Suprapubic skin (tissue), 4 donors: Measurements from ENCODE around the gene ZNF681. TPM values are rescaled to one million over a fixed set of nuclear protein-coding genes. Genes with fewer than 3 reads are reported as not detected.
"Not testable (repeated sequence)": the region's sequence is repeated elsewhere in the genome, so short reads cannot be mapped to it uniquely, and the experiment has no call there.

Experiments used
- DNase-seq, 2 donors: peaks; one replicate each; pipeline ENCODE4 v3.0.0-alpha.2; 2019; ENCODE audit warnings: low spot score in 2 of 2
- H3K27ac ChIP-seq: fragments of 200-600 bp; sonication (generic); one replicate; pipeline ENCODE4 v1.5.1; 2019
- H3K27me3 ChIP-seq: fragments of 200-600 bp; sonication (generic); one replicate; pipeline ENCODE4 v1.5.1; 2019
- H3K36me3 ChIP-seq: fragments of 200-600 bp; sonication (generic); one replicate; pipeline ENCODE4 v1.5.1; 2019
- H3K4me1 ChIP-seq: fragments of 200-600 bp; sonication (generic); one replicate; pipeline ENCODE4 v1.5.1; 2019
- H3K4me3 ChIP-seq: fragments of 200-600 bp; sonication (generic); one replicate; pipeline ENCODE4 v1.5.1; 2019; ENCODE audit warnings: mild to moderate bottlenecking
- H3K9me3 ChIP-seq: fragments of 200-600 bp; sonication (generic); one replicate; pipeline ENCODE4 v1.5.1; 2019
- EP300 ChIP-seq: sonication (generic); formaldehyde crosslinking; IDR thresholded peaks from one replicate; pipeline ENCODE4 v1.6.1; 2017; ENCODE audit warnings: antibody characterized with exemption
- POLR2A ChIP-seq, 2 donors: fragments of 450-650 bp; IDR thresholded peaks; one replicate each; pipeline ENCODE4 v1.6.1; 2017; ENCODE audit warnings: antibody characterized with exemption in 2 of 2, mild to moderate bottlenecking in 2 of 2, moderate library complexity in 2 of 2
- POLR2AphosphoS5 ChIP-seq, 3 donors: sonication (generic); formaldehyde crosslinking; IDR thresholded peaks; one replicate each; pipeline ENCODE4 v1.6.1; 2017; ENCODE audit warnings: antibody characterized with exemption in 3 of 3
- WGBS: methylation state at CpG from one replicate; pipeline ENCODE4 v1.1.5; 2018; 5-methylcytosine and 5-hydroxymethylcytosine counted together
- total RNA-seq, 4 donors: library from RNA; depleted of rRNA; stranded (reverse); fragments of >200 nt; gene quantifications; one replicate each; pipeline ENCODE4 v1.1.0, GENCODE V29; 2016
- TF ChIP-seq, protein P1 (sequence below), 2 donors: fragments of 200-600 bp in 1 of 2; fragments of 450-650 bp in 1 of 2; sonication (generic) in 1 of 2; IDR thresholded peaks; one replicate each; pipeline ENCODE4 v1.5.1; 2016 to 2019; ENCODE audit warnings: antibody characterized with exemption in 2 of 2, mild to moderate bottlenecking in 1 of 2, moderate library complexity in 1 of 2

Gene ZNF681
- total RNA-seq, 4 donors from 2014 or later, result 2.5 to 5.9 (median 2.7) TPM

DNA sequence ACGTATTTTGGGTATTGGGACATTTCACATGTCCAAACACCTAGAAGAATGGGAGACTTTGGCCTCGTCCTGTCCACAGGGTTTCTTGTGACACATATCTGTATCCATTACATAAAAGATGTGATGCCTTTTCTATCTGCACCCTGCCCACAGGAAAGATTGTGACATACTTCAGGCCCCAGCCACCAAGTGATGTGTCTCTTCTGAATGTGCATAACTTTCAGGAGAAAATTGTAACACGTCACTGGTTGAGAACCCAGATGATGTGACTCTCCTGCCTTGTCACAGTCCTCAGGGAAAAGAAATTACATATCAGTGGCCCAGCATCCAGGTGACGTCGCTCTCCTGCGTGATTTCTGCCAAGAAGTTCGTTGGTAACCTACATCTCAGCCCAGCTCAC, 21.0 kb upstream of the ZNF681 start:
- Histone ChIP-seq H3K4me1 (no peaks in the 10 kb centered on the region), H3K4me3 (no peak overlapping the region), H3K27ac (no peak overlapping the region), H3K9me3 (no peaks in the 10 kb centered on the region), H3K27me3 (no peaks in the 10 kb centered on the region), H3K36me3 (peaks cover 6% of the 10 kb centered on the region)
- TF ChIP-seq POLR2A (IDR thresholded peaks at IDR 0.05), result no peak
- TF ChIP-seq EP300, result no peak
- TF ChIP-seq, protein P1, sequence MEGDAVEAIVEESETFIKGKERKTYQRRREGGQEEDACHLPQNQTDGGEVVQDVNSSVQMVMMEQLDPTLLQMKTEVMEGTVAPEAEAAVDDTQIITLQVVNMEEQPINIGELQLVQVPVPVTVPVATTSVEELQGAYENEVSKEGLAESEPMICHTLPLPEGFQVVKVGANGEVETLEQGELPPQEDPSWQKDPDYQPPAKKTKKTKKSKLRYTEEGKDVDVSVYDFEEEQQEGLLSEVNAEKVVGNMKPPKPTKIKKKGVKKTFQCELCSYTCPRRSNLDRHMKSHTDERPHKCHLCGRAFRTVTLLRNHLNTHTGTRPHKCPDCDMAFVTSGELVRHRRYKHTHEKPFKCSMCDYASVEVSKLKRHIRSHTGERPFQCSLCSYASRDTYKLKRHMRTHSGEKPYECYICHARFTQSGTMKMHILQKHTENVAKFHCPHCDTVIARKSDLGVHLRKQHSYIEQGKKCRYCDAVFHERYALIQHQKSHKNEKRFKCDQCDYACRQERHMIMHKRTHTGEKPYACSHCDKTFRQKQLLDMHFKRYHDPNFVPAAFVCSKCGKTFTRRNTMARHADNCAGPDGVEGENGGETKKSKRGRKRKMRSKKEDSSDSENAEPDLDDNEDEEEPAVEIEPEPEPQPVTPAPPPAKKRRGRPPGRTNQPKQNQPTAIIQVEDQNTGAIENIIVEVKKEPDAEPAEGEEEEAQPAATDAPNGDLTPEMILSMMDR (IDR thresholded peaks at IDR 0.05), result no peak
- TF ChIP-seq POLR2AphosphoS5 (IDR thresholded peaks at IDR 0.05), result no peak
- WGBS, result 97% methylated on average over 7 of the region's 7 CpGs
- no peak for DNase-seq

DNA sequence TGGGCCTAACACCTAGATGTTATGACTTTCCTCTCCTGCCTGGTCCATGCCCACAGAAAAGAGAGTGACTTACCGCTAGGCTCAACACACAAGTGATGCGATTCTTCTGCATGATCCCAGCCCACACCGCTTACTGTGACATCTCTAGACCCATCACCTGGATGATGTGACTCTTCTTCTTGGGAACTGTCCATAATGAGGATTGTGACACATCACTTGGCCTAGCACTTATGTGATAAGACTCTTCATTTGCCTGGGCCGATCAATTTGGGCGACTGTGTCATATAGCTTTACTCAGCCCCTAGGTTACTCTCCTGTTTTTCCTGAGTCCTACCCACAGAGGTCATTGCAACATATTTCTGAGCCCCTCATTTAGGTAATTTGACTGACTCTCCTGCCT, 19.9 kb upstream of the ZNF681 start:
- Histone ChIP-seq H3K4me3 (no peak overlapping the region), H3K27ac (no peak overlapping the region), H3K36me3 (peaks cover 3% of the 10 kb centered on the region), H3K4me1 (no peaks in the 10 kb centered on the region), H3K27me3 (no peaks in the 10 kb centered on the region), H3K9me3 (no peaks in the 10 kb centered on the region)
- no peak for DNase-seq
- WGBS, result 92% methylated on average over 5 of the region's 5 CpGs
- TF ChIP-seq POLR2AphosphoS5 (IDR thresholded peaks at IDR 0.05) (no peak), POLR2A (IDR thresholded peaks at IDR 0.05) (no peak), EP300 (no peak)
- TF ChIP-seq, protein P1 (IDR thresholded peaks at IDR 0.05), result no peak

DNA sequence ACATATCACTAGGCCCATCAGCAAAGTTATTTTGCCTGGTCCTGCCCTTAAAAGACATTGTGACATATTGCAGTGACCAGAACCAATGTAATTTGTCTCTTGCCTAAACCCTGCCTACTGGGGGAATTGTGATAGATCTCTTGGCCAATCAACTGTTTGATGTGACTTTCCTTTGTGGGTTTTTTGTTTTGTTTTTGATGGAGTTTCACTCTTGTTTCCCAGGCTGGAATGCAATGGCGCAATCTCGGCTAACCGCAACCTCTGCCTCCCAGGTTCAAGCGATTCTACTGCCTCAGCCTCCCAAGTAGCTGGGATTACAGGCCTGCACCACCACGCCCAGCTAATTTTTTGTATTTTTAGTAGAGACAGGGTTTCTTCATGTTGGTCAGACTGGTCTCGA, 19.3 kb upstream of the ZNF681 start:
- not testable (repeated sequence) for DNase-seq, H3K36me3 ChIP-seq, H3K9me3 ChIP-seq, H3K4me3 ChIP-seq, H3K4me1 ChIP-seq, H3K27ac ChIP-seq, H3K27me3 ChIP-seq
- WGBS, result 98% methylated on average over 6 of the region's 6 CpGs

DNA sequence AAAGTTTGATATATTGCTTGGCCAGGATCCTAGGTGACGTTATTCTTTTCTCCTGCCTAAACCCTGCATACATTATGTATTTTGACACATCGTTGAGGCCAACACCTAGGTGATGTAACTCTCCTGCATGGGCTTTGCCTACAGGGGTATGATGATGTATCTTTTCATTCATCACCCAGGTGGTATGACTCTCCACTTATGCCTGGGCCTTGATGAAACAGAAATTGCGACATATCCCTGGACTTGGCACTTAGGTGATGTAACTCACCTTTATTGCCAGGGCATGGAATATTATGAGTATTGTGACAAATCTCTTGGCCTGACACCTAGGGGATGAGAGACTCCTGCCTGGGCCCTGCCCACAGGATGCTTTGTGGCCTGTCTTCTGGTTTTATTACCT, 18.5 kb upstream of the ZNF681 start:
- 33% methylated on average over 3 of the region's 3 CpGs for WGBS
- TF ChIP-seq POLR2AphosphoS5 (IDR thresholded peaks at IDR 0.05) (no peak), POLR2A (IDR thresholded peaks at IDR 0.05) (no peak), EP300 (no peak)
- TF ChIP-seq, protein P1 (IDR thresholded peaks at IDR 0.05), result no peak
- peak in 1 of 2 donors; percentile 20 for DNase-seq
- Histone ChIP-seq H3K4me1 (no peaks in the 10 kb centered on the region), H3K27ac (peak overlapping the region; percentile 19), H3K4me3 (no peak overlapping the region), H3K9me3 (no peaks in the 10 kb centered on the region), H3K36me3 (peaks cover 3% of the 10 kb centered on the region), H3K27me3 (no peaks in the 10 kb centered on the region)

DNA sequence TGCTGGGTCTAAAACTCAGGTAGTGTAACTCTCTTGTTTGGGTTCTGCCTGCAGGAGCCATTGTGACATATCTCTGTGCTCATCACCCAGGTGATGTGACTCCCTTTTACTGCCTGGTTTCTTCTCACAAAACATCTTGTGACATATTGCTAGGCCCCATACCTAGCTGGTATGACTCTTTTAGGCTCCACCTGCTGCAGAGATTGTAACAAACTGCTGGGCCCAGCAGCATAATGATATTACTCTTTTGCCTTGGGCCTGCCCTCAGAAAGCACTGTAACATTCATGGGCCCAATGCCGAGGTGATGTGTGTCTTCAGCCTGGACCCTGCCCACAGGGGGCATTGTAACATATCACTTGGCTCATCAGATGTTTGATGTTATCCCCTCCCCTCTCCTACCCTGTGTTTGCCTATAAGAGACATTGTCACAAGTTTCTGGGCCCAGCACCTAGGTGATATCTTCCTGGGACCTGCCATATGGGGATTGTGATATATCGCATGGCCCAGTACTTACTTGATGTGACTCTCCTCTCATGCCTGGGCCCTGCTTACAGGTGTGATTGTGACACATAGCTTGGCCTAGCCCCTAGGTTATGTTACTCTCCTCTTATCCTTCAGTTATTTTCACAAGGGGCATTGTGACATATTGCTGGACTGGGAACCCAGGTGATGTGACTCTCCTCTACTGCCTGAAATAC, 18.0 kb upstream of the ZNF681 start:
- peaks cover 3% of the 10 kb centered on the region for H3K36me3 ChIP-seq
- peak overlapping the region; percentile 19 for H3K27ac ChIP-seq
- no peak for TF ChIP-seq POLR2A (IDR thresholded peaks at IDR 0.05)
- TF ChIP-seq EP300, result no peak
- TF ChIP-seq, protein P1 (IDR thresholded peaks at IDR 0.05), result no peak
- TF ChIP-seq POLR2AphosphoS5 (IDR thresholded peaks at IDR 0.05), result no peak
- WGBS, result 91% methylated on average over 2 of the region's 2 CpGs
- no peaks in the 10 kb centered on the region for H3K27me3 ChIP-seq
- H3K4me3 ChIP-seq, result no peak overlapping the region
- peak in 1 of 2 donors; percentile 31 for DNase-seq
- H3K9me3 ChIP-seq, result no peaks in the 10 kb centered on the region
- peaks cover 3% of the 10 kb centered on the region for H3K4me1 ChIP-seq
